Astrocyte of the spinal cord (primary cell): Measurements from ENCODE around the gene MYO1E.

ENCODE experiments used
- DNase-seq: peaks from one replicate; pipeline ENCODE4 v3.0.0; 2011; ENCODE audit warnings: low read depth, low spot score
- H3K4me3 ChIP-seq: 2 replicates; pipeline ENCODE4 v1.5.1; 2011; ENCODE audit warnings: low read depth, mild to moderate bottlenecking, low read length, moderate library complexity
- in situ Hi-C: cut with HindIII; loops from 2 replicates; pipeline ENCODE4 v1.10.0; 2017; ENCODE audit warnings: low sequenced_read_pairs
- TF ChIP-seq, protein P1 (sequence below): IDR thresholded peaks from 2 replicates; pipeline ENCODE4 v1.5.1; 2012; ENCODE audit warnings: low read depth, mild to moderate bottlenecking, low read length, inconsistent platforms

MYO1E gene

DNA sequence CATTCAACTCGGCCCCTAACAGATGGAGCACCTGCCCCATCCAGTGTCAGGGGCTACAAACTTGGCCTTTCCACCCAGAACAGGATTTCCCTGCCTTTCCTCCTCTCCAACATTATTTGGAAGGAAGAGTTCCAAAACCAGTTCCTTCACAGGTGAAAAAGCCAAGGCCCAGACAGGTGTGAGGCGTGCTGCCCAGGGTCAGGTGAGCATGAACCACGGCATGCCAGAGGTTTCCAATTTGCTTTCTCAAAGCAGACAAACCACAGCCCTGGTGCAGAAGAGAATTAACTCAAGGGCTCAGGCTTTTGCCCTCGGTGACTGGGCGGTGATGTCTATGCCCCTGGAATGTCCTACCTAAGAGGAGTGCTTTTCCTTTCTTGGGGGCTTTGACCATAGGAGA lies 122.9 kb downstream of the MYO1E start:
- DNase-seq: no peak
- H3K4me3 ChIP-seq: no peak overlapping the region
- in situ Hi-C loops: no loop called here
- TF ChIP-seq, protein P1, sequence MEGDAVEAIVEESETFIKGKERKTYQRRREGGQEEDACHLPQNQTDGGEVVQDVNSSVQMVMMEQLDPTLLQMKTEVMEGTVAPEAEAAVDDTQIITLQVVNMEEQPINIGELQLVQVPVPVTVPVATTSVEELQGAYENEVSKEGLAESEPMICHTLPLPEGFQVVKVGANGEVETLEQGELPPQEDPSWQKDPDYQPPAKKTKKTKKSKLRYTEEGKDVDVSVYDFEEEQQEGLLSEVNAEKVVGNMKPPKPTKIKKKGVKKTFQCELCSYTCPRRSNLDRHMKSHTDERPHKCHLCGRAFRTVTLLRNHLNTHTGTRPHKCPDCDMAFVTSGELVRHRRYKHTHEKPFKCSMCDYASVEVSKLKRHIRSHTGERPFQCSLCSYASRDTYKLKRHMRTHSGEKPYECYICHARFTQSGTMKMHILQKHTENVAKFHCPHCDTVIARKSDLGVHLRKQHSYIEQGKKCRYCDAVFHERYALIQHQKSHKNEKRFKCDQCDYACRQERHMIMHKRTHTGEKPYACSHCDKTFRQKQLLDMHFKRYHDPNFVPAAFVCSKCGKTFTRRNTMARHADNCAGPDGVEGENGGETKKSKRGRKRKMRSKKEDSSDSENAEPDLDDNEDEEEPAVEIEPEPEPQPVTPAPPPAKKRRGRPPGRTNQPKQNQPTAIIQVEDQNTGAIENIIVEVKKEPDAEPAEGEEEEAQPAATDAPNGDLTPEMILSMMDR: no peak

DNA sequence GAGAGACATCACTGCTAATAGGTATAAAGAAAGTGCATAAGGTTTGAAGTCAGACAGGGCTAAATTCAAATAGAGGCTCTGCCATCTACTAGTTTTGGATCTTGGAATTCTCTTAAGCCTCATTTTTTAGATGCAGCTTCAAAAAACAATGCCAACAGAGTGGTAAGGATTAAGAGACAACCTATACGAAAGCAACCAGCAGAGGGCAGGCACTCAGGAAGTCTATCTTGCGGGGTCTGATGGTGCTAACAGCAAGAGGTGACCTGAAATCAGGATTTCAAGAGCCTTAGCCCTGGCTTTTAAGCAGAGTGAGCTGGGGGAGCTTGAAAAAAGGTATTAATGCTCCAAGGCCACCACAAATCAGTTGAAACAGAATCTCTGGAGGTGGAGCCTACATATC lies 125.3 kb downstream of the MYO1E start:
- TF ChIP-seq, protein P1: peak; percentile 67
- in situ Hi-C loops: no loop called here

DNA sequence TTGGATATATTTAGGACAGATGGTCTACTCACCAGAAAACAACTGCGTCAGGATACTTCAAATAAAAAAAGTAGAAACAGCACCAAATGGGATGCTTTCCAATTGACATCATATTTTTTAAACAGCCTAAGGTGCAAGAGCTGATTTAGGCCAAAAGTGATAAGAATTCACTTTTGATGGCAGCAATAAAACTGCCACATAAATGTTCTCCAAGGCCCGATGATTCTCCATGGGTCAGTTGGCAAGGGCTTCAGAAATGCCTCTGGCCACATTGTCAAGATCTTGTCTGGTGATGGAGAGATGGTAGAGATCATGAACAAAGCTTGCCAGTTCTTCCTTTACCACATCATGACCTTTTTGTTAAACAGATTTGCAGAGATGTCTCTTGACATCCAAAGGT lies 127.1 kb downstream of the MYO1E start:
- TF ChIP-seq, protein P1: no peak
- no peak overlapping the region for H3K4me3 ChIP-seq
- no peak for DNase-seq
- in situ Hi-C loops: no loop called here

More for the DNA sequence above, 125.3 kb downstream of the MYO1E start:
- H3K4me3 ChIP-seq: no peak overlapping the region
- peak; percentile 72 for DNase-seq

DNA sequence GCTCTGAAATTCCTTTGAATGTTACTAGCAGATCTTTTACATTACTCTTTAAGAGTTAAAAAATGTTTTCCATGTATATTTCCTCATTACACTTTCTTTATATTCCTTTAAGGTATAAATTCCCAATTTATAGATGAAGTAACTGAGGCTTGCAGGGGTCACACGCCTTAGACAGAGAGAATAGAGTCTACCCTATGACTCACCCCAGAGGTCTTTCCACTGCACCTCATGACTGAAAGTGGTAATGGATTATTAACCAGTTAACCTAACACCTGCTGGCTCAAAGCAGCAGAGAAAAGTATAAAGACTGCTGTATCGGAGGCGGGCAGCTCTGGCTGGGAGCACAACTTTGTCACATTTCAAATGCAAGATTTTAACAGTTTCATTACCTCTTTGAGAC lies 128.3 kb downstream of the MYO1E start:
- in situ Hi-C loops: no loop called here
- TF ChIP-seq, protein P1: no peak
- no peak for DNase-seq
- H3K4me3 ChIP-seq: no peak overlapping the region

DNA sequence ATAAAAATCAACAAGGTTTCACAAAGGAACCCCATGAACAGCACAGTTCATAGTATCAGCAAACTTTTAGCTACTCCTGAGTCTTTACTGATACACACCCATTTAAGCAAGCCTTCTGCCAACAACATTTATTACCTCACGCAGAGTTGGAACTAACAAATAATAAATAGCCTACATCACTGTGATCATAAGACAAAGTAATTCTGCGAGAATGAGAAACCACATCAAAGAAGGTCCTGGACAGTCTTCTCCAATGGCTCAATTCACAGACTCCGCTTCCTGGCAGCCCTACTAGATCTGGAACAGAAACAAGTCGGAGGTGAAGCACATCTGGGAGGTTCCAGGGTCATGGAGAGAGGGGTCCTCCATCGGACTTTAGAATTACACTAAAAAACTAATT lies 129.0 kb downstream of the MYO1E start:
- no peak for DNase-seq
- in situ Hi-C loops: no loop called here
- H3K4me3 ChIP-seq: no peak overlapping the region
- TF ChIP-seq, protein P1: no peak

DNA sequence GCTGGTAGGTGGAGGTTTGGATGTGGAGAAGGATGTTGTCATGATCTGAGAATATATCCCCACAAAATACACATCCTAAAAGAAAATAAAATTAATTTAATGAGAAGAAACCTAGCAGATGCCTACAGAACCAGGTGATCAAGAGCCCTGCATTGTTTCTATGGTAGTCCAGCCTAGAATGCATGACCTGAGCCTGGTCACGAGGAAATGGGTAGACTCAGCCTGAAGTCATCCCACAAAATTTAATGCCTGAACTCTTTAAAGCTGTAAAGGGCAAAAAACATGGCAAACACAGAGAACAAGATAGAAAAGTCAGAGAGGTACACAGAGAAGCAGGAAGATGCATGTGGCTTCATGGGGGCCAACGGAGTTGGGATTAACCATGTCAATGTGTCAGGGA lies 130.0 kb downstream of the MYO1E start:
- TF ChIP-seq, protein P1: no peak
- no peak for DNase-seq
- in situ Hi-C loops: no loop called here
- H3K4me3 ChIP-seq: no peak overlapping the region

DNA sequence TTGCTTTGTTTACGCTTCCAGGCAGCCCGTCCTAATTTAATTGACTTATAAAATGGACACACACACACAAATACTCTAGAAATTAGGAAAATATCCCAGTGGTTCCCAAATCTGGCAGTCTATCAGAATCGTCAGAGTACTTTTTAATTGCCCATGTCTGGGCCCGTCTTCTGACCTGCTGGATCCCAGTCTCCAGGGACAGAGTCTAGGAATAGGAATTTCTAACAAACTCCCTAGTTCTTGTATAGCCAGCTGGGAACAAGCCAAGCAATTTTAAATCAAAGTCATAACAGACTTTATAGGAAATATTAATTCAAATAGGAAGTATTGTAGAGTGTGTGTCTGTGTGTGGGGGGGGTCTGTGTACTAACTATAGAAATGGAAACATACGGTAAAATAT lies 132.6 kb downstream of the MYO1E start:
- H3K4me3 ChIP-seq: no peak overlapping the region
- TF ChIP-seq, protein P1: no peak
- in situ Hi-C loops: no loop called here
- DNase-seq: no peak
